HG02610 (cell line): ENCODE results near the gene PCDHA3.
"Not testable (repeated sequence)": the region's sequence is repeated elsewhere in the genome, so short reads cannot be mapped to it uniquely, and the experiment has no call there.

Experiments used
- ATAC-seq: cut with Tn5 transposase; IDR thresholded peaks from one replicate; pipeline ENCODE4 v1.9.1; 2021; ENCODE audit warnings: mild to moderate bottlenecking, moderate library complexity; ENCODE audit not compliant: unreplicated experiment

PCDHA3 gene

GRCh38 chr5:140800816-140801493 is at the start of gene PCDHA3:
Gene PCDHA3 (plus strand): TSS chr5:140801057.
- ATAC-seq, result no peak

GRCh38 chr5:140753561-140753960 is 47.3 kb upstream of the PCDHA3 start:
- no peak for ATAC-seq

- ATAC-seq, result no peak
These were observed 36.5 kb upstream of the PCDHA3 start for GRCh38 chr5:140764177-140764973.

DNA sequence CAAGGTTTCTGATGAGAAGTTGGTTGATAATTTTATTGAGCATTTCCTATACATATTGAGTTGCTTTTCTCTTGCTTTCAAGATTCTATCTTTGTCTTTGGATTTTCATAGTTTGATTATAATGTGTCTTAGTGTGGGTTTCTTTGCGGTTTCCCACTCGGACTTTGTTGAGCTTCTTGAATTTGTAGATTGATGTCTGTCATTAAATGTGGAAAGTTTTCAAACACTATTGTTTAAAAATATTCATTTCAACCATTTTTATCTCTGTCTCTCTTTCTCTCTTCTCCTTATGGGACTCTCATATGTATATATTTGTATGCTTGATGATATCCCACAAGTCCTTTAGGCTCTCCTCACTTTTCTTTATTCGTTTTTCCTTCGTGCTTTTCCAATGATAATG is 33.4 kb upstream of the PCDHA3 start:
- ATAC-seq, result no peak

- no peak for ATAC-seq
These were observed 20.3 kb upstream of the PCDHA3 start for GRCh38 chr5:140780512-140780911.

GRCh38 chr5:140785905-140786686 is 14.8 kb upstream of the PCDHA3 start, which contains the start of gene PCDHA1:
Gene PCDHA1 (plus strand): TSS chr5:140786140.
- ATAC-seq, result no peak

- not testable (repeated sequence) for ATAC-seq
These were observed 13.4 kb upstream of the PCDHA3 start for GRCh38 chr5:140787422-140787821.

- ATAC-seq, result not testable (repeated sequence)
These were observed 12.9 kb upstream of the PCDHA3 start for GRCh38 chr5:140787849-140788504.

GRCh38 chr5:140791089-140791488 is 9.8 kb upstream of the PCDHA3 start:
- ATAC-seq, result no peak

DNA sequence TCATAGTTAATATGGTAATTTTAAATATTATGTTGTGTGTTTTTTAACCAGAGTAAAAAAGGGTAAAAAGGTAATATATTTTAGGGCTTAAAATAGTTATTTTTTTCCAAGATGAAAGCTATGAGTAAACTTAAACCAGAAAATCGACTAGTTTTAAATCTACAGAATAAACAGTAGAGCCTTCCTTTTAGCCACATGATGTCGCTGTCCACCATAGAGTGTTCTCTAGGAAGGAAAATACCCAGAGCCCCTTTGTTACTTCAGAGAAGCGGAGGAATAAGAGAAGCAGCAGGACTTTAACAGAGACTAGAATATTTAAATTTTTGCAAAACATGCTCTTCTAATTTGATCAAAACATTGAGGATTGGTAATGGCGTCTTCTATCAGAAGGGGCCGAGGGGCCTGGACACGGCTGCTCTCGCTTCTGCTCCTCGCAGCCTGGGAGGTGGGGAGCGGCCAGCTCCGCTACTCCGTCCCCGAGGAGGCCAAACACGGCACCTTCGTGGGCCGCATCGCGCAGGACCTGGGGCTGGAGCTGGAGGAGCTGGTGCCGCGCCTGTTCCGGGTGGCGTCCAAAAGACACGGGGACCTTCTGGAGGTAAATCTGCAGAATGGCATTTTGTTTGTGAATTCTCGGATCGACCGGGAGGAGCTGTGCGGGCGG is 6.1 kb upstream of the PCDHA3 start, which contains the start of gene PCDHA2:
TSS of gene PCDHA2 (plus strand) at position 258 of the 664 bp plus-strand sequence.
- no peak for ATAC-seq

DNA sequence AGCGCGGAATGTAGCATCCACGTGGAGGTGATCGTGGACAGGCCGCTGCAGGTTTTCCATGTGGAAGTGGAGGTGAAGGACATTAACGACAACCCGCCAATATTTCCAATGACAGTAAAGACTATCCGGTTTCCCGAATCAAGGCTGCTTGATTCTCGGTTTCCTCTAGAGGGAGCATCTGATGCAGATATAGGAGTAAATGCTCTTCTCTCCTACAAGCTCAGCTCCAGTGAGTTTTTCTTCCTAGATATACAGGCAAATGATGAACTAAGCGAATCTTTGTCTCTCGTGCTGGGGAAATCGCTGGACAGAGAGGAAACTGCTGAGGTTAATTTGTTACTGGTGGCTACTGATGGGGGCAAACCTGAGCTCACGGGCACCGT is 5.6 kb upstream of the PCDHA3 start:
- no peak for ATAC-seq

- not testable (repeated sequence) for ATAC-seq
These were observed 4.7 kb upstream of the PCDHA3 start for GRCh38 chr5:140796072-140796717.

- no peak for ATAC-seq
These were observed 4.2 kb upstream of the PCDHA3 start for GRCh38 chr5:140796718-140797095.

DNA sequence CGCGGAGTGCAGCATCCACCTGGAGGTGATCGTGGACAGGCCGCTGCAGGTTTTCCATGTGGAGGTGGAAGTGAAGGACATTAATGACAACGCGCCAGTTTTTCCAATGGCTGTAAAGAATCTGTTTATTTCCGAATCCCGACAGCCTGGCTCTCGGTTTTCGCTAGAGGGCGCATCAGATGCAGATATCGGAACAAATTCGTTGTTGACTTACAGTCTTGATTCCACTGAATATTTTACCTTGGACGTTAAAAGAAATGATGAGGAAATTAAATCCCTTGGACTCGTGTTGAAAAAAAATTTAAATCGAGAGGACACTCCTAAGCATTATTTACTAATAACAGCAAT is 611 bp downstream of the PCDHA3 start:
- ATAC-seq, result no peak

- ATAC-seq, result not testable (repeated sequence)
These were observed 1.5 kb downstream of the PCDHA3 start for GRCh38 chr5:140802381-140802780.

GRCh38 chr5:140802781-140803271 is 2.0 kb downstream of the PCDHA3 start:
- ATAC-seq, result no peak

GRCh38 chr5:140806834-140807775 is 6.2 kb downstream of the PCDHA3 start, which contains the start of gene PCDHA4:
Gene PCDHA4 (plus strand): TSS chr5:140807068.
- ATAC-seq, result no peak

DNA sequence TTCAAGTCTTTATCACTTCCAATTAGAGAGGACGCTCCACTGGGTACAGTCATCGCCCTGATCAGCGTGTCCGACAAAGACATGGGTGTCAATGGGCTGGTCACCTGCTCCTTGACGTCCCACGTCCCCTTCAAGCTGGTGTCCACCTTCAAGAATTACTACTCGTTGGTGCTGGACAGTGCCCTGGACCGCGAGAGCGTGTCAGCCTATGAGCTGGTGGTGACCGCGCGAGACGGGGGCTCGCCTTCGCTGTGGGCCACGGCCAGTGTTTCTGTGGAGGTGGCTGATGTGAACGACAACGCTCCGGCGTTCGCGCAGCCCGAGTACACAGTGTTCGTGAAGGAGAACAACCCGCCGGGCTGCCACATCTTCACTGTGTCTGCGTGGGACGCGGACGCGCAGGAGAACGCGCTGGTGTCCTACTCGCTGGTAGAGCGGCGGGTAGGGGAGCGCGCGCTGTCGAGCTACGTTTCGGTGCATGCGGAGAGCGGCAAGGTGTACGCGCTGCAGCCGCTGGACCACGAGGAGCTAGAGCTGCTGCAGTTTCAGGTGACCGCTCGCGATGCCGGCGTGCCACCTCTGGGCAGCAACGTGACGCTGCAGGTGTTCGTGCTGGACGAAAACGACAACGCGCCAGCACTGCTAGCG is 7.5 kb downstream of the PCDHA3 start:
- not testable (repeated sequence) for ATAC-seq
